HG02981 (cell line): ENCODE measurements around the gene ALPI.

ENCODE experiments used
- ATAC-seq: cut with Tn5 transposase; IDR thresholded peaks from one replicate; pipeline ENCODE4 v1.9.1; 2021; ENCODE audit warnings: mild to moderate bottlenecking, moderate library complexity; ENCODE audit not compliant: unreplicated experiment

ALPI gene

GRCh38 chr2:232494542-232494941 lies 38.6 kb downstream of the ALPI start:
- ATAC-seq: no peak

GRCh38 chr2:232495292-232495691 lies 39.3 kb downstream of the ALPI start:
- ATAC-seq: no peak

DNA sequence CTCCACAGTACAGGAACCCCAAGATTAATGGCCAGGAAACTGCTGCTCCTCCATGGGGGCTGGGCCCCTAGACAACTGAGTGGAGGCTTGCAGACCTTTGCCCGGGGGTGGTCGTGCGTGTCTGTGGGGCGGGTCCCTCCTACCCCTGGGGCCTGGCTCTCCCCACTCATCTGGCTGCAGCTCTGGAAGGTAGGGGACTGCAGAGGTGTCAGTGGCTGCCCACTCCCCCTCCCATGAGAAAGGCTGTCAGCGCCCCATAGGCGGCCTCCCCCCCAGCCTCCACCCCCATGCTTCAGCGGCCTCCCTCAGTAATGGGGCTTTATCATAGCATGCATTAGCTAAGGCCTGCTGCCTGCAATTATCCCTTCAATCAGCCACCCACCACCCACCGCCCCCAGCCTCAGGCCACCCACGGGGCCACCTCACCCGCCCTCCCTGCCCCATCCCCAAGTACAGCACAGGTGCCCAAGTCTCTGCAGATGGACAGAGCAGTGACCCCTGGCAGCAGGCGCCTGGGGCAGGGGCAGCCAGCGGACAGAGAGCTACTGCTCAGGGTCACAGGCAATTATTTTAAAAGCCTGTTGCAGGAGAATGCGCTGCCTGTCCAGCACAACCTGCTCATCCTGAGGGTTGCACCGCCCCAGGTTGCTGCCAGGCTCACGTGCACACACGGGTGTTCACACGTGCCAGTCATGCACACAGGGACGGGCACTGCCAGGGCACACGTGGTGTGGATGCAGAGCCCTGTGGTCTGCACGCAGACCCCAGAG lies 40.7 kb downstream of the ALPI start:
- ATAC-seq: no peak

- ATAC-seq: no peak
These were observed 41.4 kb downstream of the ALPI start for GRCh38 chr2:232497348-232497747.

DNA sequence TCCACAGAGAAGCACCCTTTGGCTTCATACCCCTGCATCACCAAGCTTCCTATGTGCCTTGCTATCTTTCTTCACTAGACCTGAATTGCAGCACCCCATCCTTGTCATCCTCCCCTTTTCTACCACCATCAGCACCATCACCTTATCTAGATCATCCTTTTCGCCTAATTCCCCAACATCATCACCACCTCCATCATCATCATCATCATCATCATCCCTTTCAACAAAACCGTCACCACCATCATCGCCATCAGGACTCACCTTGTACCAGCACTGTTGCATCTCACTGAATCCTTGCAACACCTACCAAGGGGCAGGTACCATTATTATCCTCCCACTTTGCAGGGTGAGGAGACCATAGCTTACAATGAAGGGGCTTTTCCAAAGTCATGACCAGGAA lies 42.5 kb downstream of the ALPI start:
- ATAC-seq: no peak

DNA sequence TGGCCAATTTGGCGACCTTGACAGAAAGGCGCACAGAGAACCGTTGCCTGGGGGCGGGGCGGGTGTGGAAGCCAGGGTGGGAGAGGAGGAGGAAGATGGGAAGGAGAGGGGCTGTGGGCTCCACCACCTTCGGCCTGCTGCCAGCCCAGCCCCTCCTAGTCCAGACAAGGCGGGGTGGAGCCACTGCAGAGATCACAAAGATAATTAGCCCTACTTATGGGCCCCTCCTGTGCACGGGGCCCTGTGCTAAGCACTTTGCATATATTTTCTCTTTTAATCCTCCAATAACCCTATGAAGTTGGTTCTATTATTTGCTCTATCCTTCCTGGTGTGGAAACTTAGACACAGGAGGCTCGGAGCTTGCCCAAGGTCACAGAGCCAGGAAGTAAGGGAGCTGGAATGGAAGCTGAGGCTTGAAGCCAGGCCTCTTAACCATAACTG lies 45.4 kb downstream of the ALPI start:
- ATAC-seq: no peak

DNA sequence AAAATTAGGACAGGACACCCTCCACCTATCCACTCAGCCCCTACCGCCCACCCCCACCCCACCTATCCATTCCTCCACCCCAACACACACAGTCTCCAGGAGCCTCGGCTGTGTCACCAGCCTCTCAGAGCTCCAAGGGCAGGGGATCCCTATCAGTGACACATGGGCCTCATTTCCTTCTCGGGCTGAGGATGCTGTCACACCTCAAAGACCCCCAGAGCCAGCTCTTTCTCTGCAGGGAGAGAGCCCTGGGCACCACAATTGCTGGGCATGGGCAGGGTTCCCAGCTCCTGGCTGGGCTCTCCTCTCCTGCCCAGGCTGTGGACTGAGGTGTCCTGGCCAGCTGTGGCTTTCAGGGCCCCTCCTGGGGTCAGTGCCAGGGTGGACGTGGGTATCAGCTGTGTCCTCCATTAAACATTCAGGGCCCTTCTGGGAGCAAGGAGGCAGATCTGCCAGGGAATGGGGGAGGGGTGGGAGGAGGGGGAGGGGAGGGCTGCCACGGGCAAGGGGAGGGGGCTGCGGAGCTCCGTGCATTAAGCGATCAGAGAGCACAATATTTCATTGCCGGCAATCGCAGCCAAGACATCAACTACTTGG lies 45.9 kb downstream of the ALPI start:
- no peak for ATAC-seq

DNA sequence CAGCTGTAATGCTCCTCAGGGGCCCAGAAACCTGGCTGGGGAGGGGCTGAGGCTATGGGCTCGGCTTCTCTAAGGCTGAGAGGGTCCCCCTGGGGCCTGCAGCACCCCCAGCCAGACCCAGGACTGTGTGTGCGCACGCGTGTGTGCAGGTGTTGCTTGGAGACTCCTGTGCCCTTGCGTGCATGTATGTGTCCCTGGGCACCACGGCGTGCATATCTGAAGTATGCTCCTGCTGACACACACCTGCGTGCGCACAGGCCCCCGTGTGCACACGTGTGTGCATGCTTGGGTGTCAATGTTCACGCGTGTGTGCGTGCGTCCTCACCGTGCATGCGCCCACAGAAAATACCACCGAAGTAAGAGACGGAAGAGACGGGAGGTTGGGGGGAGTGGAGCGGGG lies 46.6 kb downstream of the ALPI start:
- ATAC-seq: no peak

- no peak for ATAC-seq
These were observed 47.2 kb downstream of the ALPI start for GRCh38 chr2:232502911-232503808.

DNA sequence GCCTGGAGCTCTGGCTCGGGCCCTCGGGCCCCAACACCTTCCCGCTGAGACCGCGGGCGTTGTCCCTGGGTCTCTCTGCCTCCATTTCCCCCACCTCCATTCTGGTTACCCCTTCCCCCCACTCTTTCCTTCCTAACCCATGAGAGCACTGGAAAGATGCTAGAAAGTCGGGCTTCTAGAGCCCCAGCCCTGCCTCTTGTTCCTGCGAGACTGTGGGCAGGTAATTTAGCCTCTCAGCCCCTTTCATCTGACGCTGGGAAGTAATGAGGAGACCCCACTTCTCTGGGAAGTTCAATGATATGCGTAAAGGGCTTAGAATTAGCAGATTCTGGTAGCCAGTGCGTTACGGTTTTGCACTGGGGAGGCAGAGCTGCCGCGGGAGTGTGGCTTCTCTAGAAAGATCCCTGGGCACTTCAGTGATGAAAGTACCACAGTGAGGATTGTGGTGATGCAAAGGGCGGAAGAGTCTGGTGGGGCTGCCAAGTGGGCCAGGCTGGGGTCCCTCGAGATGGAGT lies 47.9 kb downstream of the ALPI start:
- no peak for ATAC-seq

DNA sequence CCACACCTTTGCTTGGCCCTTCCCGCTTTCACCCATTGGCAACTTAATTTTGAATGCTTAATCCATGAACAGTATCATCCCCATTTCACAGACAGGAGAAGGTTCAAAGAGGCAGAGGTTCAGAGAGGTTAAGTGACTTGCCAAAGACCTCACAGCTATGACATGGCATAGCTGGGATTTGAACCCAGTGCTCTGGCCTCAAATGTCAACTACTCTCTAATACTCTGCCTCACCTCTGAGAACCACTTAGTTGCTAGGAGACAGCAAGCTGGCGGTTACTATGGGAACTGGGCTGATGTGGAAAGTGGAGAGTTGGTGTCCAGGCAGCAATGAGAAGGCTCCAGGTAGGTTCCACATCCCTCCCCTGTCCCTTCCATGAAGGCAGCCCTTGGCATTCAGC lies 48.5 kb downstream of the ALPI start:
- no peak for ATAC-seq

DNA sequence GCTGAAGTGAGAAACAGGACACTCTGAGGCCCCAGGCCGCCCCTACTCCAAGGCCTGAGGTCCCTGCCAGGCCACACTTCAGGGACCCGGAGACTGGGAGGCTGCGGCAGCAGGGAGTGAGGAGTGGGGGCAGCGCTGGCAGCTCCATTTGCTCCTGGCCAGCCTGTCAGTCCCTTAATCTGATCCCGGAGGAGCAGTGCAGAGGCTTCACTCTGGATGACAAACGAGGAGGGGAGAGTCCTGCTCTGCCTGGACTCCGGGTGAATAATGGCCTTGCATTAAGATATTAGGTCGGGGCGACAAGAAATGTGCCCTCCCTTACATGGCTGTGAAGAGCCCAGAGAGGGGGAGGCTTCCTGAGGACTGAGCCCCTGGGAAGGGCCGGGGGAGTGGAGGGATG lies 49.9 kb downstream of the ALPI start:
- ATAC-seq: no peak

- ATAC-seq: no peak
These were observed 50.8 kb downstream of the ALPI start for GRCh38 chr2:232506709-232507108.

DNA sequence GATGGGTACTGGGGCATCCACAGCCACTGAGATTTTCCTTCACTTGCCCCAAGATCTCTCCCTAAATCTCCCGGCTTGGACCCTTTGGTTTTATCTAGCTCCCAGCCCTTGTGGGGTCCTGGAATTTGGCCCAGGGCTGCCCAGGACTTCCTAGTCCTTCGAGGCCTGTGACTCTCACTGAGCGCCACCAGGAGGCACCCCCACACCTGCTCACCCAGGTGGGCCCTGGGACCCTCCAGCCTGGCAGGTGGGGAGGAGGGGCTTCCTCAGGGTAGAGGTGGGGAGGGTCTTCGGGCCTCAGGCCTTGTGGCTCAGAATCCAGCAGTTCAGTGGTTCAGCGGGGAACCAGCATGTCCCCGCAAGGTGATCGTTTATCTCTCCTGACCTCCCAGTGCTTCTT lies 52.3 kb downstream of the ALPI start:
- no peak for ATAC-seq
